NT2/D1 (cell line): ENCODE measurements around the gene TNKS2.

ENCODE experiments used
- YY1 ChIP-seq: IDR thresholded peaks from 2 replicates; pipeline ENCODE4 v1.6.1; 2011; ENCODE audit not compliant: insufficient read length, insufficient read depth
- ZNF274 ChIP-seq: IDR thresholded peaks from 2 replicates; pipeline ENCODE4 v1.6.1; 2011; ENCODE audit warnings: mild to moderate bottlenecking, low read depth, low read length

GRCh38 chr10:91893051-91893450, 94.8 kb downstream of the TNKS2 start:
- TF ChIP-seq ZNF274, result no peak
- TF ChIP-seq YY1, result no peak
